Activated CD4-positive, CD25-positive, alpha-beta regulatory T cell treated with anti-CD3 and anti-CD28 coated beads, Interleukin-2, amount 50 U/mL, for 24 hours (primary cell): ENCODE data around the gene TMEM221.
A peak's percentile ranks its signal among the peaks of the same experiment; 100 is the strongest.
"Not testable (repeated sequence)": the region's sequence is repeated elsewhere in the genome, so short reads cannot be mapped to it uniquely, and the experiment has no call there.

Experiments
- ATAC-seq, 2 donors: fragments of 150-1000 bp; cut with Tn5 transposase; one replicate each; pipeline ENCODE4 v1.10.0; 2021; ENCODE audit warnings: mild to moderate bottlenecking in 1 of 2, moderate library complexity in 1 of 2

The TMEM221 gene

DNA sequence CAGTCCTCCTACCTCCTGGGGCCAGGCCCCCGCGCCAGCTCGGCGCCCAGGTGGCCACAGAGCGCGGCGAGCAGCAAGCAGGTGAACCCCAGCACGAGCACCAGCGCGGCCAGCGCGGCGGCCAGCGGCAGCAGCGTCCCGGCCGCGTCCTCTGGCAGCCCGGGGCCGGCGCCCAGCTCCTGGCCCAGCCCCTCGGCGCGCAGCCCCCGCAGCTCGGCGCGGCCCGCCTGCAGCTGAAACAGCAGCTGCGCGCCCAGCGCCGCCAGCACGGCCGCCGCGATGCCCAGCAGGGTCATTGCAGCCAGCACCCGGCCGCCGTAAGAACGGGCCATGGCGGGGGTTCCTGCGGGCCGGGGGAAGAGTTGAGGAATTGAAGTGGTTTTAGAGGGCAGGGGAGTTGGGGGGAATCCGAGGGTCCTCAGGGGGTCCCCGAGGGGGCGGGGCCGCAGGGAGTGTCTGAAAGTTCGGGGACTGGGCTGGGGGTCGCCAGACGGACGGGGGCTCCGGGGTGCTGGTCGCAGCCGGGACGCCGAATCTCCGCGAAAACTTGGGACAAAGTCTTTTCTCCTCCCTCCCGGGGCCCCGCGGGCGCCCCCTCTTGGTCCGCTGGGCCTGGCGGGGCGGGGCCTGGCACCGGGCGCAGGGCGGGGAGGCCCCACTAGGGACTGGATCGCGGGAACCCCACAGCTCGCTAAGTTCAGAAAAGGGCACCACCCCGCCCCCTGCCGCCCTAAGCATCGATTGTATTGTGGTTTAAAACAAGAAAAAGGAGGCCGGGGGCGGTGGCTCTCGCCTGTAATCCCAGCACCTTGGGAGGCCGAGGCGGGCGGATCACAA, at the start of gene TMEM221:
TMEM221 (minus strand) TSS at position 538 of the 837 bp plus-strand sequence; CDS start at position 332, 206 bp downstream.
- peak; percentile 41 to 43 for ATAC-seq

DNA sequence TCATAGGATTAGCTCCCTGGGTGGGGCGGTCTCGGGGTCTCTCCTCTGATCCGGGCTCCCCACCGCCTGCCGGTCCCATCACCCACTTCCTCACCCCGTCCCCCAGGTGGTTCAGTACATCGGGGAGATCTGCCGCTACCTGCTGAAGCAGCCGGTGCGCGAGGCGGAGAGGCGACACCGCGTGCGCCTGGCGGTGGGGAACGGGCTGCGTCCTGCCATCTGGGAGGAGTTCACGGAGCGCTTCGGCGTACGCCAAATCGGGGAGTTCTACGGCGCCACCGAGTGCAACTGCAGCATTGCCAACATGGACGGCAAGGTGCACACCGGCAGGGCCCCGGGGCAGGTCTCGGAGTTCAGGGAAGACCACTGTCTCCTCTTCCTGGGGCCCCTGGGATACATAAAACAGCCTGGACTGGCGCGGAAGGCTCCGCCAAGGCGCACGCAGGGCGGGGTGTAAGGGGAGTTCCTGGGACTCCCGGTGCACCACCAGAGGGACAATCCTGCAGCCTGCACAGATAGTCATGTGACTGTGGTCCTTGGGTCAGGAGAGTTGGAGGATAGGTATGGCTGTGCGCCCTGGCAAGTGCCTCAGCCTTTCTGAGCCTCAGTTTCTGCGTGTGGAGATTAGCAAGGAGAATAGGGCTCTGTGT, 48.8 kb upstream of the TMEM221 start:
- no peak for ATAC-seq

DNA sequence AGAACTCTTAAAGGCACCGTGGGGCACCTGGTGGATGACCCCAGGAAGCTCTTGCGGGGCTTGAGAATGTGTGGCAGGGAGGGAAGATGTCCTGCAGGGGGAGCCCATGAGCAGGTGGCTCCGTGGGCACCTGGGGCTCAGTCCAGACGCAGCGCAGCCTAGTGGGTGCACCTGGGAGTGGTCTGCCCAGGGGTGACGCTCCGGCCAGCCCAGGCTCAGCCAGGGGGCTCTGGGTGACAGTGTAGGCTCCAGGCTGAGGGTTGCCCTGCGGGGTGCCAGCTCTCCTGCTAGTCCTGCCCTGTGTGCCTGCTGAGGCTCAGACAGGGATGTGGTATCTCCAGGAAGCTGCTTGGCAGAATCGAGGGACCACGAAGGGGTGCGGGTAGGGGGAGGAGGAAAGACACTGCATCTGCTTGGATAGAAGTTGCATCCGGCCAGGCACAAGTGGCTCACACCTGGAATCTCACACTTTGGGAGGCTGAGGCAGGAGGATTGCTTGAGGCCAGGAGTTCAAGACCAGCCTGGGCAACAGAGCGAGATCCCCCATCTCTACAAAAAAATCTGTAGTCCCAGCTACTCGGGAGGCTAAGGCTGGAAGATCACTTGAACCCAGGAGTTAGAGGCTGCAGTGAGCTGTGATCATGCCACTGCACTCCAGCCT, 48.0 kb upstream of the TMEM221 start:
- ATAC-seq: peak; percentile 97 to 98

DNA sequence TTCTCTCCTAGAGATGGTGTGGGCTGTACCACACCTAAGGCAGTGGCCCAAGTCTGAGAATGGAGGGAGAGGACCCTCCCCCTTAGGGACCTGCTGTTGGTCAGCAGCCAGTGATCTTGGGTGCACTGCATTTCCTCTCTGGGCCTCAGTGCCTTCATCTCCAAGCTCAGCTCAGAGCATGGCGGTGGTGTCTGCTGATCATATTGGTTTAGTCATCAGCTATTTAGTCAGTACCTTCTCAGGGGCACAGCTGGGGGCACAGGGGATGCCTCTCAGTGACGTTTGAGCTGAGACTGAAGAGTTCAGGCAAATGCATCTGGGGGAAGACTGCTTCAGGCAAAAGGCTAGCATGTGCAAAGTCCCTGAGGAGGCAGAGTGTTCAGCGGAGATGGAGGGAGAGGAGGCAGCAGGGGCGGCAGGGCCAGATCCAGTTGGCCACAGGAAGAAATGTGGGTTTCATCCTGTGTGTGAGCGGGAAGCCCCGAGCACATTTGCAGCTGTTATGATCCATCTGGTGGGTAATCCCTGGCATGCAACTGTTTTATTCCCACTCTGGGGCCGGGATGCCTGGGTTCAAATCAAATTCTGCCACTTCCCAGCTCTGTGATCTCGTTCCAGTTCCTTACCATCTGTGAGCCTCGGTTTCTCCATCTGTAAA, 47.3 kb upstream of the TMEM221 start:
- no peak for ATAC-seq

DNA sequence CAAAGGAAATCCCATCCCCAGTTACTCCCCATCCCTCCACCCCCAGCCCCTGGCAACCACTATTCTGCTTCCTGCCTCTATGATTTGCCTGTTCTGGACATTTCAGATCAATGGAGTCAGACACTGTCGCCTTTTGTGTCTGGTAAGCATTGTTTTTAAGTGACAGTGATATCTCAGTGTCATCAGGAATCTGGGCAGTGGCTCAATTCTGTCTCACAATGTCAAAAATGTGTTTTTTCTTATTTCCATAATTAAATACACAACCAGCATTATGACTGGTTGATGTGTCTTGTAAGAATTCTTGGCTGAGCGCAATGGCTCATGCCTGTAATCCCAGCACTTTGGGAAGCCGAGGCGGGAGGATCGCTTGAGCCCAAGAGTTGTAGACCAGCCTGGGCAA, 42.8 kb upstream of the TMEM221 start:
- ATAC-seq: no peak

DNA sequence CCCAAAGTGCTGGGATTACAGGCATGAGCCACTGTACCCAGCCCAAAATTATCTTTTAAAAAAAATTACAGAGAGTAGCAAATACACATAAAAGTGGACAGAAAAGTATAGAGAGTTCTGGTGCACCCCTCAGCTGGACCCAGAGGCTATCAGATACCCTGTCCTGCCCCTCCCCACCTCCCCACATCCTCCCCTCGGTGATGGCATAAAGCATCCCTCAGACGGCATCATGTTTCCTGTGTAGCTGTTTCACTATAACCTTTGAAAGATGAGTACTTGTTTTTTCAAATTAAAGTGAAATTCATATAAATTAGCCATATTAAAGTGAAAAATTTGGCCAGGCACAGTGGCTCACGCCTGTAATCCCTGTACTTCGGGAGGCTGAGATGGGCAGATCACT, 41.9 kb upstream of the TMEM221 start:
- no peak for ATAC-seq

DNA sequence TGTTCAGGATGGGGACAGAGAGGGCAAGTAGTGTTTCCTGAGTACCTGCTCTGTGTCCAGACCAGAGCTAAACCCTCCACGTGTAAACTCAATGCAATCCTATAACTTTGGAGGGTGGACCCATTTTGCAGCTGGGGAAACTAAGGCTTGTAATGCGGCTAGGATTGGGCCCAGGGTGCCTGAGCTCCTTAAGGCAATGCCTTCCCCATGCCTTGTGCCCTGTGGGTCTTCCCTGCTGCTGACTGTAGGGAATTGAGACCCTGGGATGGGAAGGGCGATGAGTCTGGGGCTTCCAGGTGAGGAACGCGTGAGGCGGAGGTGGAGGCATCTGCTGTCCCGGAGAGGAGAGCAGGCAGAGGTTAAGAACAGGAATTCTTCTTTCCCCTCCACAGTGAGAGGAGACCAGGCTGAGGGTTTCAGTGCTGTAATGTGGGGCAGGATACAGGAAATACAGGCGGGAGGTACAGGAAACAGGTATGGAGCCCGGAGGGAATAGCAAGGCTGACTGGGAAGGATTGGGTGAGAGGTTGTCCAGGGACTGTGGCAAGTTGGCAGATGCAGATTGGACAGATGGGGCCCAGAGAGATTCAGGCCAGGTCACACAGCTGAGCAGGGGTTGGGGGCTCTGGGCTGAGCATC, 41.0 kb upstream of the TMEM221 start:
- no peak for ATAC-seq

DNA sequence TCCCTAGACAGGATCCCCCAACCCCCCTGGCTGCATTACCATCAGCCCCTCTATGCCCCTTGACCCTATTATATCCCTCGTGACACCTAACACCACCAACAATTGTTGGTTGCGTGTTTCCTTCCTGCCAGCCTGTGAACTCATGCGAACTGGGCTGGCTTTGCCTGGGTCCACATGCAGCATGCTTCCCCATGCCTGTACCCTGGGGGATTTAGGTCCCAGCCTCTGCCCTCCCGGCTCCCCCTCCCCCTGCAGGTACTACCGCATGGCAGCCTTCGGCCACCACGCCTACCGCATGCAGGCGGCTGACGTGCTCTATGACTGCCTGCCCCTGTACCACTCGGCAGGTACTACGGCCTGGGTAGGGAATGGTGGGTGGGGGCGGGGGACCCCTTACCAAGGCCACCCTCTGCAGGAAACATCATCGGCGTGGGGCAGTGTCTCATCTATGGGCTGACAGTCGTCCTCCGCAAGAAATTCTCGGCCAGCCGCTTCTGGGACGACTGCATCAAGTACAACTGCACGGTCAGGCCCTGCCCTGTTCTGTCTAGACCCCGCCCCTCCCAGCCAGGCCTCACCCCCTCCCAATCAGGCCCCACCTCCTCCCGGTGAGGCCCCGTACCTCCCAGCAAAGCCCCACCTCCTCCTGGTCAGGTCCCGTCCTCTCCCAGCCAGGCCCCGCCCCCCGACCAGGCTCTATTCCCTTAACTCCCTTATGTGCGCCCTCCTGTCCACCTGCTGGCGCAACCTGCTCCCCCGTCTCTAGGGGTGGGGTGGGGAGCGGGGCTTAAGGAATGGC, 40.3 kb upstream of the TMEM221 start:
- ATAC-seq: peak; percentile 96

DNA sequence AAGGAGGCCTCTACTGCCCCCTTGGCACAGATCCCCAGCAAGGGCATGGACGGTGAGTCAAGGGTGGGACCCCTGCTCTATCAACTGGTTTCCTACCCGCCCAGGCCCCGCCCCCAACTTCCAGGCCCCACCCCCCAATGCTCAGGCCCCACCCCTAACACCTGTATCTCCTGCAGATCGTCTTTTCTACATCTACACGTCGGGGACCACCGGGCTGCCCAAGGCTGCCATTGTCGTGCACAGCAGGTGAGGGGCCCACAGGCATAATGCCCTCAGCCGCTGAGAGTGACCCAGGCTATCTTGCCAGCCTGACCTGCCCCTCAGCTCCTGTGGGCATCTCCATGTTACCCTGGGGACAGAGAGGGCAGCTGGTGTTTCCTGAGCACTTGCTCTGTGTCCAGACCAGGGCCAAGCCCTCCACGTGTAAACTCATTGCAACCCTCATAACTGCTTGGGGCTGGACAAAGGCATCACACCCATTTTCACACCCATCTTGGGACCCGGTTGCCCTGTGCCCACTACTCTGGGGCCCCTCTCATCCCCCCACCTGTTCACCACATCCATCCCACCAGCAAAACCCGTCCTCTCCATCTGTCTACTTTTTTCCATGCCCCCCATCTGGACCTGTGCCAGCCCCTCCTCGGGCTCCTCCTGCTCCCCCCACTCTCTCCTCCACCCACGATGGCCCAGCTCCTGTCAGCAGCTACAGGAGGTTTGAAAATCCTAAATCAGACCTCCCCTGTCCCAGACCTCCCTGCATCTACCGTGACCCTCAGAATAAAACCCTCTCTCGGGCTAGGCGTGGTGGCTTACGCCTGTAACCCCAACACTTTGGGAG, 39.0 kb upstream of the TMEM221 start:
- ATAC-seq: no peak

DNA sequence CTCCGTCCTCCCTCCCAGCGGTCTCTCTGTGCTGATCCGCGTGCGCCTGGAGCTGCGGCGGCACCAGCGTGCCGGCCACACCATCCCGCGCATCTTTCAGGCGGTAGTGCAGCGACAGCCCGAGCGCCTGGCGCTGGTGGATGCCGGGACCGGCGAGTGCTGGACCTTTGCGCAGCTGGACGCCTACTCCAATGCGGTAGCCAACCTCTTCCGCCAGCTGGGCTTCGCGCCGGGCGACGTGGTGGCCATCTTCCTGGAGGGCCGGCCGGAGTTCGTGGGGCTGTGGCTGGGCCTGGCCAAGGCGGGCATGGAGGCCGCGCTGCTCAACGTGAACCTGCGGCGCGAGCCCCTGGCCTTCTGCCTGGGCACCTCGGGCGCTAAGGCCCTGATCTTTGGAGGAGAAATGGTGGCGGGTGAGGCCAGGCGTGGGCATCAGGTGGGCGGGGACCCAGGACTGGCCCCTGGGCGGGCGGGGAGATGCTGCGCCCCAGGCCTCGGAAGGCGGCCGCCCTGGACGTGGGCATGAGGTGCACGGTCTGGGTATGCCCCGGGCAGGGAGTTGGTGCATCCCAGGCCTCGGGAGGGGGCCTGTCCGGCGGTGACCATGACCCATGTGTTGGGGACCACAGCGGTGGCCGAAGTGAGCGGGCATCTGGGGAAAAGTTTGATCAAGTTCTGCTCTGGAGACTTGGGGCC, 38.2 kb upstream of the TMEM221 start:
- no peak for ATAC-seq

DNA sequence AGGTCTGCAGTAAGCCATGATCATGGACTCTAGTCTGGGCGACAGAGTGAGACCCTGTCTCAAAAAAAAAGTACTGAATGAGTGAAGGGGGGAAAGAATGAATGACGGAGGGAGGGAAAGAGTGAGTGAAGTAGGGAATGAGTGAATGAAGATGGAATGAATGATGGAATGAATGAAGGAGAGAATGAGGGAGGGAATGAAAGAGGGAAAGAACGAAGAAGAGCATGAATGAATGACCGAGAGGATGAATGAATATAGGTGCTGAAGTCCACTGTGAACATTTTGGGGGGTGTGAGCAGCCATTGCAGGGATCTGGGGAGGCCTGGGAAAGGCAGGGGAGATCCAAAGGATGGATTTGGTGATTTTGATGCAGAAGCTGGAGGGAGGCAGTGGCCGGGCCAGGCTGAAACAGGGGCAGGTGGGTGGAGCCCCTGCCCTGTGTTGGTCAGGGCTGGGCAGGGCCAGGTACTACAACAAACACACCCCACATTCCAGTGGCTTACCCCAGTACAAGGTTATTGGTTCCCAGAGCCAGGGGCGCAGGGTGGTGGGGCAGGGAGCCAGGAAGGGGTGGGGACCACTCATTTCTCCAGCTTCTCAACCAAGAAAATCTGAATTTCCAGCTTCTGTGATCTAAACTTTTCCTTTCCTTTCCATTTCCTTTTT, 36.2 kb upstream of the TMEM221 start:
- no peak for ATAC-seq

DNA sequence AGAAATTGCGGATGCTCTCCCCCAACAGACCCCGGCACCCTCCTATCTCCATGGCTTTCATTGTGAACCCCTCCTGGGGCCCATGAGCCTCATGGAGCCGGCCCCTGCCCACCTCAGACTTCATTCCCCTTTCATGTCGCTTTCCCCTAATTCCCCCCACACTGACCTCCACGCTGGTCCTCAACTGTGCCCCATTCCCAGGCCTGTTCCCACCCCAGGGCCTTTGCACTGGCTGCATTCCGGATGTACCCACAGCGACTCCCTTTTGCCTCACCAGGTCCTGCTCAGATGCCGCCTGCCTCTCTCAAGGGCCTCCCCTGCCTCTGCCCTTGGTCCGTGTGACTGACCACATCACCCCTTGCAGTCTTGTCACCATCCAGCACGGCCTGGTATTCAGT, 35.1 kb upstream of the TMEM221 start:
- no peak for ATAC-seq

DNA sequence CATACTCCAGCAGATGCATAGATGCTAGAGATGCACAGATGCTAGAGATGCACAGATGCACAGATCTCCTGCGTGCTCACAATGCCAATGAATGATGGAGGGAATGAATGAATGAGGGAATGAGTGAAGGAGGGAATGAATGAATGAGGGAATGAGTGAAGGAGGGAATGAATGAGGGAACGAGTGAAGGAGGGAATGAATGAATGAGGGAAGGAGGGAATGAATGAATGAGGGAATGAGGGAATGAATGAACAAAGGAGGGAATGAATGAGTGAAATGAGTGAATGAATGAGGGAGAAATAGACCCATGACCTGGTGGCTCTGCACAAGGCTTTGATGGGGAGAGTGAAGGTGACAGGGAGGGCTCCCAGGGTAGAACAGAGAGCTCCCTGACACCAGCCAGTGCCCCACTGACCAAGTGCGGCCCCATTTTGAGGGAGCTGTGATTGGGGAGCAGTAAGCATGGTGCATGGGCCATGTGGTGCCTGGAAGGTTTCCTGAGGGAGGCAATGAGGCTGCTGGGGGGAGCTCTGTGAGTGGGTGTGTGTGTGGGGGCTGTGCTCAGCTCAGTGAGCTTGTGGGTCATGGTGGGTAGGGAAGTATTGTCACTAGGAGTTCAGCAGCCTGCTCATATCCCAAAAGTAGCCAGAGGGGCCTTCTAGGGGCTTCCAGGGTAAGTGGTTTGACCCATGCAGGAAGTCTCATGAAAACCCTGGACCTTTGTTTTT, 34.6 kb upstream of the TMEM221 start:
- no peak for ATAC-seq

DNA sequence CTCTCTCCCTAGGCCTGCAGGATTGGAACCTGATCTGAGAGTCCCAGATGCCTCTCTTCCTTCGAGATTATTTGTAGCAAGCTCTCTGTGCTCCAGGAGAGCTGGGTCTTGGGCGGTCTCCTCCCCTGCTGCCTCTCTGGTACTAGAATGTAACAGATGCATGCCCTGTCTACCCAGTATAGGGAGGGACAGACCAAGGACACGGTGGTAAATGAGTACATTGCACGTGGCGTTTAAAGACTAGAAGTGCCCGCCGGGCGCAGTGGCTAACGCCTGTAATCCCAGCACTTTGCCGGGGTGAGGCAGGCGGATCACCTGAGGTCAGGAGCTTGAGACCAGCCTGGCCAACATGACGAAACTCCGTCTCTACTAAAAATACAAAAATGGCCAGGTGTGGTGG, 33.5 kb upstream of the TMEM221 start:
- ATAC-seq: no peak

DNA sequence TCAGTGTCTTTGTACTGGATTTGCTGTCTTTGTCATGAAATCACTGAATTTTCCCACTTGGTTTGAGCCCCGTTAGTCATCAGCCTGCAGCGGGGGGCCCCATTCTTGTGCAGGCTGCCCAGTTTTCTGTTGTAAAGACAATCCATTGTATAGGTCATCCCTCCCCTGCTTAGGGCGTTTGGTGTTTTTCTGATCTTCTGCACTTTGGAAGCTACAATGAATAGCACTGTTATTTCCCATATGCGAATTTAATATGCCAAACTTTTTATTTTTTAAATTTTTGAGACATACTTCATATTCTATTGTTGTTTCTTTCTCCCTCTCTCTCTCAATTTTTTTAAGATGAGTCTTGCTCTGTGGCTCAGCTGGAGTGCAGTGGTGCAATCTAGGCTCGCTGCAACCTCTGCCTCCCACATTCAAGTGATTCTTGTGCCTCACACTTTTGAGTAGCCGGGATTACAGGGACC, 30.9 kb upstream of the TMEM221 start:
- ATAC-seq: no peak

DNA sequence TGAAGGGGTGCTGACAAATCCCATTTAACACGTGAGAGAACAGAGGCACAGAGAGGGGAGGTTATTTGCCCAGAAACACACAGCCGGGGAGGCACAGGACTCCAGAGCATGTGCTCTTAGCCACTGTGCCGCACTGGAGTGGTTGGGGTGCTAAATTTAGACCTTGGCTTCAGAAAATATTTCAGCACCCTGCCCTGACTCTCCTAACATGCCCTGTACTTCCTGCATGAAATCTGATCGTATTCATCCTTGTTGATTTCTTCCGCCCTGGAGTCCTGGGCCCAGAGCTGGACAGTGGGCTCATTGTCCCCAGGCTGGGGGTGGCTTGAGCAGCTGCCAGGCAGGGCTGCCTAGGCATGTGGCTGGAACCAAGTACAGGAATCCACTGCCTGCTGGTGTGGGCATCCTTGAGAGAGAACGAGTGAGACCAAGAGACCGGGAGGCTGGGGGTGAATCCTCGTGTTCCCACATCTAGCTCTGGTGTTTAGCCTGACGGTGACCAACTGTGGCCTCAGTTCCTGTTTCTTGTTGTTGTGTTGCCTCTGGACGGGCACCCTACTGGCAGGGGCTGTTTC, 27.2 kb upstream of the TMEM221 start:
- ATAC-seq: no peak

DNA sequence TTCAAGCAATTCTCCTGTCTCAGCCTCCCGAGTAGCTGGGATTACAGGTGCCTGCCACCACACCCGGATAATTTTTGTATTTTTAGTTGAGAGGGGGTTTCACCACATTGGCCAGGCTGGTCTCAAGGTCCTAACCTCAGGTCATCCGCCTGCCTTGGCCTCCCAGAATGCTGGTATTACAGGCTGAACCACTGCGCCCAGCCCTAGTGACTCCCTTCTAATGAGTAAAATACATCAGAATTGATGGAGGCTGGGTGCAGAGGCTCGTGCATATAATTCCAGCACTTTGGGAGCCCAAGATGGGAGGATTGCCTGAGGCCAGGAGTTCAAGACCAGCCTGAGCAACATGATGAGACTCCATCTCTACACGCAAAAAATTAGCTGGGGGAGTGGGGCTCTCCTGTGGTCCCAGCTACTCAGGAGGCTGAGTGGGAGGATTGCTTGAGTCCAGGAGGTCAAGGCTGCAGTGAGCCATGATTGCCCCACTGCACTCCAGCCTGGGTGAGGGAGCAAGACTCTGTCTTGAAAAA, 26.6 kb upstream of the TMEM221 start:
- not testable (repeated sequence) for ATAC-seq

DNA sequence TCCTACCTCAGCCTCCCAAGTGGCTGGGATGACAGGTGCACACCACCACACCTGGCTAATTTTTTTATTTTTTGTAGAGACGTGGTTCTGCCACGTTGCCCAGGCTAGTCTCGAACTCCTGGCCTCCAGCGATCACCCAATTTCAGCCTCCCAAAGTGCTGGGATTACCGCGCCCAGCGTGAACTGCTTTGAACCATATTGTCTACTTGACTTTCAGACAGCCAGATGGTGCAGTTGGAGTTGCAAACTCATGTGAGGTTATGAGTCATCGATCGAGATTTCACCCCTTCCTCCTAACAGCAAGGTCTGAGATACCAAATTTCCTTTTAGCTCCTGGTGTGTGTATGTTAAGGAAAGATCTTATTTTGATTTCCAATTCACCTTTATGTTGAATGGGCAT, 24.6 kb upstream of the TMEM221 start:
- ATAC-seq: no peak
